ENCODE results near the gene DMRT1. TPM values are rescaled to one million over a fixed set of nuclear protein-coding genes. Genes with fewer than 3 reads are reported as not detected.

Gene DMRT1
- total RNA-seq, 1 experiment from 2014 or later = 0.47 TPM

DNA sequence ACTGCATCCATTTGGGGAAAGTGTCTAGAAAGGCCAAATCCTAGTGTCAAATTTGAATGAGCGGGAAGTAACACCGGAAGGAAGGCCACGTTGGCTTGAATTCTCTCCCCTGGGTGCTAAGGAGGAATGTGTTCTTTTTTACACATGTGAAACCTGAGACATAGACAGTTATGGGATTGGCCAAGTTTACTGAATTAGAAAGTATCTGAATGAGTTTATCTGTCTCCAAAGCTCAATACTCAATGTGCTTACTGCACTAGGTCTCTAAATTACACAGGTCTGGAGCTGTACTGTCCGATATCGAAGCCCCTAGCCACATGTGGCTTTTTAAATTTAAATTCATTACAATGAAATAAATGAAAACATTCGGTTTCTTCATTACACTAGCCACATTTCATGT is 6.0 kb downstream of the DMRT1 start:
- H3K9me2 ChIP-seq (ENCODE audit: insufficient read depth) = no peaks in the 10 kb centered on the region
- H3K79me2 ChIP-seq (ENCODE audit: insufficient read depth, low read length) = no peaks in the 10 kb centered on the region
- DNase-seq (ENCODE audit: low read depth, low spot score) (no peak), ATAC-seq (no peak)
- no peak overlapping the region for H3K27ac ChIP-seq (ENCODE audit: low read depth, low read length)
- no peaks in the 10 kb centered on the region; a peak in 1 of 4 replicates for H3K9me3 ChIP-seq (ENCODE audit: control insufficient read depth in 1 of 2, insufficient read depth in 1 of 2, low read depth in 1 of 2, low read length in 2 of 2)
- H2AFZ ChIP-seq (ENCODE audit: low read depth, low read length, poor library complexity, severe bottlenecking) = no peak overlapping the region
- POLR2A ChIA-PET = no interaction called here
- no peaks in the 10 kb centered on the region for H4K20me1 ChIP-seq (ENCODE audit: insufficient read depth)
- no peak overlapping the region for H3K9ac ChIP-seq (ENCODE audit: low read length)
- intact Hi-C loops (cut with micrococcal nuclease) = no loop called here
- H3K4me2 ChIP-seq (ENCODE audit: low read length) = no peak overlapping the region
- no peaks in the 10 kb centered on the region for H3K36me3 ChIP-seq (ENCODE audit: control insufficient read depth in 1 of 2, insufficient read depth in 2 of 2, low read length in 2 of 2)
- H3K4me3 ChIP-seq (replicated peaks in 1 of 2; ENCODE audit: low read depth in 1 of 2, low read length in 2 of 2) = no peak overlapping the region
- H3K4me1 ChIP-seq (ENCODE audit: control insufficient read depth in 1 of 2, insufficient read depth in 2 of 2, low read length in 2 of 2) = peaks cover 6 to 11% of the 10 kb centered on the region in 2 experiments; a peak in 3 of 4 replicates
- no peaks in the 10 kb centered on the region for H3K27me3 ChIP-seq (ENCODE audit: insufficient read depth, low read length)
- RAD21 ChIA-PET (ENCODE audit: low non-redundant PET in 1 of 2, low total read pairs in 2 of 2, uncharacterized antibody in 2 of 2, unreplicated experiment in 2 of 2) = no interaction called here
- TF ChIP-seq, protein P1, sequence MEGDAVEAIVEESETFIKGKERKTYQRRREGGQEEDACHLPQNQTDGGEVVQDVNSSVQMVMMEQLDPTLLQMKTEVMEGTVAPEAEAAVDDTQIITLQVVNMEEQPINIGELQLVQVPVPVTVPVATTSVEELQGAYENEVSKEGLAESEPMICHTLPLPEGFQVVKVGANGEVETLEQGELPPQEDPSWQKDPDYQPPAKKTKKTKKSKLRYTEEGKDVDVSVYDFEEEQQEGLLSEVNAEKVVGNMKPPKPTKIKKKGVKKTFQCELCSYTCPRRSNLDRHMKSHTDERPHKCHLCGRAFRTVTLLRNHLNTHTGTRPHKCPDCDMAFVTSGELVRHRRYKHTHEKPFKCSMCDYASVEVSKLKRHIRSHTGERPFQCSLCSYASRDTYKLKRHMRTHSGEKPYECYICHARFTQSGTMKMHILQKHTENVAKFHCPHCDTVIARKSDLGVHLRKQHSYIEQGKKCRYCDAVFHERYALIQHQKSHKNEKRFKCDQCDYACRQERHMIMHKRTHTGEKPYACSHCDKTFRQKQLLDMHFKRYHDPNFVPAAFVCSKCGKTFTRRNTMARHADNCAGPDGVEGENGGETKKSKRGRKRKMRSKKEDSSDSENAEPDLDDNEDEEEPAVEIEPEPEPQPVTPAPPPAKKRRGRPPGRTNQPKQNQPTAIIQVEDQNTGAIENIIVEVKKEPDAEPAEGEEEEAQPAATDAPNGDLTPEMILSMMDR (IDR thresholded peaks at IDR 0.05 in 2 of 3, conservative IDR thresholded peaks at IDR 0.05 in 1 of 3; ENCODE audit: borderline replicate concordance in 1 of 3, insufficient read depth in 1 of 3, low read depth in 2 of 3, low read length in 2 of 3) = no peak
- TF ChIP-seq EZH2phosphoT487 (IDR thresholded peaks at IDR 0.05; ENCODE audit: borderline replicate concordance) = no peak
- TF ChIP-seq POLR2AphosphoS5 (IDR thresholded peaks at IDR 0.05; ENCODE audit: low read depth, low read length) = no peak
- TF ChIP-seq, protein P2, sequence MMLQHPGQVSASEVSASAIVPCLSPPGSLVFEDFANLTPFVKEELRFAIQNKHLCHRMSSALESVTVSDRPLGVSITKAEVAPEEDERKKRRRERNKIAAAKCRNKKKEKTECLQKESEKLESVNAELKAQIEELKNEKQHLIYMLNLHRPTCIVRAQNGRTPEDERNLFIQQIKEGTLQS (IDR thresholded peaks at IDR 0.05) = no peak
- no peak for TF ChIP-seq ZFX (IDR thresholded peaks at IDR 0.05)
- no peak for TF ChIP-seq CEBPB (IDR thresholded peaks at IDR 0.05; ENCODE audit: low read depth)
- no peak for TF ChIP-seq EGR1 (IDR thresholded peaks at IDR 0.05; ENCODE audit: low read depth)
- no peak for TF ChIP-seq FOSL1 (IDR thresholded peaks at IDR 0.05; ENCODE audit: low read depth)
- no peak for TF ChIP-seq SRF (IDR thresholded peaks at IDR 0.05; ENCODE audit: low read depth)
- no peak for TF ChIP-seq EZH2 (IDR thresholded peaks at IDR 0.05)
- TF ChIP-seq JUND (IDR thresholded peaks at IDR 0.05) = no peak
- no peak for TF ChIP-seq YY1 (IDR thresholded peaks at IDR 0.05; ENCODE audit: extremely low read depth, insufficient replicate concordance, low read depth, low read length)
- no peak for TF ChIP-seq ELF1 (IDR thresholded peaks at IDR 0.05; ENCODE audit: borderline replicate concordance, low read depth)
- no peak for TF ChIP-seq CBX3 (IDR thresholded peaks at IDR 0.05; ENCODE audit: low read depth)
- TF ChIP-seq RAD21 (IDR thresholded peaks at IDR 0.05; ENCODE audit: low read depth) = no peak
- TF ChIP-seq TCF7L2 (IDR thresholded peaks at IDR 0.05; ENCODE audit: borderline replicate concordance, extremely low read depth, insufficient read depth, insufficient read length) = no peak
- TF ChIP-seq, protein P3, sequence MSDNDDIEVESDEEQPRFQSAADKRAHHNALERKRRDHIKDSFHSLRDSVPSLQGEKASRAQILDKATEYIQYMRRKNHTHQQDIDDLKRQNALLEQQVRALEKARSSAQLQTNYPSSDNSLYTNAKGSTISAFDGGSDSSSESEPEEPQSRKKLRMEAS (IDR thresholded peaks at IDR 0.05) = no peak
- TF ChIP-seq POLR2A (IDR thresholded peaks at IDR 0.05; ENCODE audit: borderline replicate concordance, extremely low read depth, insufficient read depth, insufficient read length) = no peak
- TF ChIP-seq, protein P4, sequence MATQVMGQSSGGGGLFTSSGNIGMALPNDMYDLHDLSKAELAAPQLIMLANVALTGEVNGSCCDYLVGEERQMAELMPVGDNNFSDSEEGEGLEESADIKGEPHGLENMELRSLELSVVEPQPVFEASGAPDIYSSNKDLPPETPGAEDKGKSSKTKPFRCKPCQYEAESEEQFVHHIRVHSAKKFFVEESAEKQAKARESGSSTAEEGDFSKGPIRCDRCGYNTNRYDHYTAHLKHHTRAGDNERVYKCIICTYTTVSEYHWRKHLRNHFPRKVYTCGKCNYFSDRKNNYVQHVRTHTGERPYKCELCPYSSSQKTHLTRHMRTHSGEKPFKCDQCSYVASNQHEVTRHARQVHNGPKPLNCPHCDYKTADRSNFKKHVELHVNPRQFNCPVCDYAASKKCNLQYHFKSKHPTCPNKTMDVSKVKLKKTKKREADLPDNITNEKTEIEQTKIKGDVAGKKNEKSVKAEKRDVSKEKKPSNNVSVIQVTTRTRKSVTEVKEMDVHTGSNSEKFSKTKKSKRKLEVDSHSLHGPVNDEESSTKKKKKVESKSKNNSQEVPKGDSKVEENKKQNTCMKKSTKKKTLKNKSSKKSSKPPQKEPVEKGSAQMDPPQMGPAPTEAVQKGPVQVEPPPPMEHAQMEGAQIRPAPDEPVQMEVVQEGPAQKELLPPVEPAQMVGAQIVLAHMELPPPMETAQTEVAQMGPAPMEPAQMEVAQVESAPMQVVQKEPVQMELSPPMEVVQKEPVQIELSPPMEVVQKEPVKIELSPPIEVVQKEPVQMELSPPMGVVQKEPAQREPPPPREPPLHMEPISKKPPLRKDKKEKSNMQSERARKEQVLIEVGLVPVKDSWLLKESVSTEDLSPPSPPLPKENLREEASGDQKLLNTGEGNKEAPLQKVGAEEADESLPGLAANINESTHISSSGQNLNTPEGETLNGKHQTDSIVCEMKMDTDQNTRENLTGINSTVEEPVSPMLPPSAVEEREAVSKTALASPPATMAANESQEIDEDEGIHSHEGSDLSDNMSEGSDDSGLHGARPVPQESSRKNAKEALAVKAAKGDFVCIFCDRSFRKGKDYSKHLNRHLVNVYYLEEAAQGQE (IDR thresholded peaks at IDR 0.05; ENCODE audit: low read depth) = no peak
- TF ChIP-seq SIN3A (IDR thresholded peaks at IDR 0.05; ENCODE audit: low read depth) = no peak
- no TSS peak for BruUV-seq (replicated peaks)
- CTCF ChIA-PET = interaction anchor here (1.1 kb wide), 1 partner anchor 158 kb away, joined by 3 read pairs; no protein-coding TSS in a partner anchor
